COLO668 (cell line): ENCODE measurements around the gene LDB1.

Source experiments
- DNase-seq: peaks from one replicate; lab custom pipeline; 2025; ENCODE audit not compliant: unreplicated experiment; lab: John Stamatoyannopoulos, UW

LDB1 gene

GRCh38 chr10:102120142-102120990 is at the start of gene LDB1:
LDB1 (minus strand) TSS chr10:102120368; CDS start chr10:102120110, 258 bp downstream.
- peak; percentile 78 for DNase-seq

DNA sequence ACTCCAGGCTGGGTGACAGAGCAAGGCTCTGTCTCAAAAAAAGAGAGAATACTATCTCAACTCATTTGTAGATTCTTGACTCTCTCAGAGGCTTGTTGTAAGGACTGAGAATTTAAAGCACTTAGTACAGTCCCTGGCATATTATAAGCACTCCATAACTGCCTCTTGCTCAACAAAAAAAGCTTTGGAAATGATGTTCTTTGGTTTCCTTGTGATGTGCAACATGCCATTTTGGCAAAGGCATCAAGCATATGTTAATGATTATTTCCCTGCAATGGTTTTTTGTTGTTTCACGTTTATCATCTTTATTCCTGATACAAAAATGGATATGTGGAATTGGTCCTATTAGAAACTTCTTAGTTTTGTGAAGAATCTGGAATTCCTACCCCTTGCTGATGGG is 47.7 kb upstream of the LDB1 start:
- no peak for DNase-seq

GRCh38 chr10:102163342-102163989 is 43.3 kb upstream of the LDB1 start:
- no peak for DNase-seq

DNA sequence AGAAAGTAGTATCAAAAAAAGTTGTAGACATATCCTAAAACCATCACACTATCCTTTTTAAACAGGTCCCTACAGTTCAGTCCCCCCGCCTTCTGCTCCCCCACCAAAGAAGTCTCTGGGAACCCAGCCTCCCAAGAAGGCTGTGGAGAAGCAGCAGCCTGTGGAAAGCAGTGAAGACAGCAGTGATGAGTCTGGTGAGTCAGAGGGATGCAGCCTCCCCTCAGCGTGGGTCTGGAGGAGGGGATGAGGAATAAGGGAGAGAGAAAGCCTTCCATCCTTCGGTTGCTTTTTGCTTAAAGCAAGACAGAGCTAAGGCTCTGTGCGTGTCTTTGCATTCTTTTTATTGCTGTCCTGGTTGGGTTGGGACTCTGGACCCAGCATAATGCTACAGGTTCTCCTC is 39.7 kb upstream of the LDB1 start:
- no peak for DNase-seq

GRCh38 chr10:102159051-102159597 is 39.0 kb upstream of the LDB1 start:
- DNase-seq: no peak

DNA sequence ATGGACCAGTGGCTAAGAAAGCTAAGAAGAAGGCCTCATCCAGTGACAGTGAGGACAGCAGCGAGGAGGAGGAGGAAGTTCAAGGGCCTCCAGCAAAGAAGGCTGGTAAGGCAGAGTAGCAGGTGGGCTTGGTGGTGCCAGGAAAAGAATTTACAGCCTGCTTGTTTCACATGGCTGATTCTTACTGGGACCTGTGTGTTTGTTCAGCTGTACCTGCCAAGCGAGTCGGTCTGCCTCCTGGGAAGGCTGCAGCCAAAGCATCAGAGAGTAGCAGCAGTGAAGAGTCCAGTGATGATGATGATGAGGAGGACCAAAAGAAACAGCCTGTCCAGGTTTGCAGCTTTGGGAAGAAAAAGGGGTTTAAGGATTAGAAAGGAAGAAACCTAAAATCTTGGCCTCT is 37.1 kb upstream of the LDB1 start:
- DNase-seq: peak; percentile 56

GRCh38 chr10:102154466-102155116 is 34.4 kb upstream of the LDB1 start:
- DNase-seq: peak; percentile 9

DNA sequence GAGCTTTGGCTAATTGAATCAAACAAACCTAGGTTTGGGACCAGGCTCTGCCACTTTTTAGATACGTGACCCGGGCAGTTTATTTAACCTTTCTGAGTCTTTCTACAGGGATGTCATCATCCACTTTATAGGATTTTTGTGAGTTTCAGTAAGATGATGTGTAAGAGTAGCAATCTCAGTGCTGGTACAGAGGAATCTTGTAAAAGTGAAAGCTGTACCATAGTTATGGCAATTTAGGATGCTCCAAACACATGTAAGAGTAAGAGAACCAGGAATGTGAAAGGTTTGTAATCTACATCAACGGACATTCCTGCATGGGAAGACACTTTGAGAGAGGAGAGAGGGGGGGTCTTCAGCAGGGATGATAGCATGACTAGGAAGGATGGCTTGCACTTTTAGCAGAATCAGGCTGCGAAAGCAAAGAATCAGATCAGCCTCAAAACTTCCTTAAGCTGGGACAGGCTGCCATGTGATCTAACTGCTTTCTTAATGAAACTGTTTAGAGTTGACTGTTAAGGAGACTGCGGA is 33.0 kb upstream of the LDB1 start:
- no peak for DNase-seq

GRCh38 chr10:102152545-102152890 is 32.4 kb upstream of the LDB1 start:
- peak; percentile 31 for DNase-seq

DNA sequence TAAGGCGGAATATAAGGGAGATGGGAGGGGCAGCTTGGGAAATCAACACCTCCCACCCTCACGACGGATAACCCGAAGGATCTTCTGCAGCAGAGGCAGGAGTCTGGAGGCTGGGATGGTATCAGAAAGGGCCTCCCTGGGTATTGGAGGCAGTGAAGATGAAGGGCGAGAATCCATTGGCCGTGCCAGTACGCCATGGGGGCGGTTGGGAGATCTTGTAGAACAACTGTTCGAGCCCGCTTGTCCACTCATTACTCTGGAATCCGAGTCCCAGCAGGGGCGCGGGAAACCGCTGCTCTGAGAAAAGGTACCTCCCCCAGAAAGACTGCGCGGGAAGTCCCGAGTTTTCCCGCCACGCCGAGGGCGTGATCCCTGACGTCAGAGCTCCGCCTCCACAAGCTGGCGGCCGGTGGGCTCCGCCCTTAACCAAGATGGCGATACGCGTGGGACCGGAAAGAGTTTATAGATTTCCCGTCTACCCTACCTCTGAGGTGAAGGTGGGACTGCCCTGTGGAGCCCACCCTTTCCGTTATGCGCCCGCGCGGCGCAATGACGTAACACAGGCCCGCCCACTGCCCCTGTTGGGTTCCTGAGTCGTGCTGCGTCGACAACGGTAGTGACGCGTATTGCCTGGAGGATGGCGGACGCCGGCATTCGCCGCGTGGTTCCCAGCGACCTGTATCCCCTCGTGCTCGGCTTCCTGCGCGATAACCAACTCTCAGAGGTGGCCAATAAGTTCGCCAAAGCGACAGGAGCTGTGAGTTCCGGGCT is 31.8 kb upstream of the LDB1 start, which contains the start of gene NOLC1:
Gene NOLC1 (plus strand): TSS at position 616 of the 771 bp plus-strand sequence. CDS start 22 bp downstream, at position 638.
- DNase-seq: peak; percentile 94

DNA sequence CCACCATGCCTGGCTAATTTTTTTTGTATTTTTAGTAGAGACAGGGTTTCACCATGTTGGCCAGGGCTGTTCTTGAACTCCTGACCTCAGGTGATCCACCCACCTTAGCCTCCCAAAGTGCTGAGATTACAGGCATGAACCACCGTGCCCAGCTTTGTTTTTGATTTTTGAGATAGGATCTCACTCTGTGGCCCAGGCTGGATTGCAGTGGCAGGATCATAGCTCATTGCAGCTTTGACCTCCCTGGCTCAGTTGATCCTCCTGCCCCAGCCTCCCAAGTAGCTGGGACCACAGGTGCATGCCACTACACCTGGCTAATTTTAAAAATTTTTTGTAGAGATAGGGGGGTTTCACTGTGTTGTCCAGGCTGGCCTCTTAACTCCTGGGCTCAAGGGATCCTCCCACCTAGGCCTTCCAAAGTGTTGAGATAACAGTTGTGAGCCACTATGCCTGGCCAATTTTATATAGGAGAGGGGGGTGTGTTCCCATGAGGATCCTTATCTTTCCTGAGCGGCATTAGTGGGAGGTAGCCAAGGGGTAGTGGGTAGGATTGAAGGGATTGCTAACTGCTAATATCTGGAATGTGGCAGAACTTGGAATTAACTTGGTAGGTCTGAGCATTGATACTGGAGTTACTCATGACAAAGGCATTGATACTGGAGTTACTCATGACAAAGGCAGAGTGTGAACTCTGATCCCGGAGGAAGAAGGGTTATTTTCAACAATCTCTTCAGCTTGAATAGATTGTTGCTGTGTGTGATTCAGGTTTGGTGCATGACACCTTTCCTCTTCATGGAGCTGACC is 31.0 kb upstream of the LDB1 start:
- no peak for DNase-seq

- no peak for DNase-seq
These were observed 28.1 kb upstream of the LDB1 start for GRCh38 chr10:102148275-102148674.

GRCh38 chr10:102147561-102147960 is 27.4 kb upstream of the LDB1 start:
- DNase-seq: no peak

DNA sequence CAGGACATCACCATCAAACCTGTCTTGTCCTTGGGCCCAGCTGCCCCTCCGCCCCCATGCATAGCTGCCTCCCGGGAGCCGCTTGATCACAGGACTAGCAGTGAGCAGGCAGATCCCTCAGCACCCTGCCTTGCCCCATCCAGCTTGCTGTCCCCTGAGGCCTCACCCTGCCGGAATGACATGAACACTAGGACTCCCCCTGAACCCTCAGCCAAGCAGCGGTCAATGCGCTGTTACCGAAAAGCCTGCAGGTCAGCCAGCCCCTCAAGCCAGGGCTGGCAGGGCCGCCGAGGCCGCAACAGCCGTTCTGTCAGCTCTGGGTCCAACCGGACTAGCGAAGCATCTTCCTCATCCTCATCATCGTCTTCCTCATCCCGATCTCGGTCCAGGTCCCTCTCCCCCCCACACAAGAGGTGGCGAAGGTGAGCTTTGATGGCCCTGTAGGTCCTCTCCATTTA is 26.8 kb upstream of the LDB1 start:
- DNase-seq: no peak

GRCh38 chr10:102141583-102142107 is 21.5 kb upstream of the LDB1 start:
- DNase-seq: no peak

DNA sequence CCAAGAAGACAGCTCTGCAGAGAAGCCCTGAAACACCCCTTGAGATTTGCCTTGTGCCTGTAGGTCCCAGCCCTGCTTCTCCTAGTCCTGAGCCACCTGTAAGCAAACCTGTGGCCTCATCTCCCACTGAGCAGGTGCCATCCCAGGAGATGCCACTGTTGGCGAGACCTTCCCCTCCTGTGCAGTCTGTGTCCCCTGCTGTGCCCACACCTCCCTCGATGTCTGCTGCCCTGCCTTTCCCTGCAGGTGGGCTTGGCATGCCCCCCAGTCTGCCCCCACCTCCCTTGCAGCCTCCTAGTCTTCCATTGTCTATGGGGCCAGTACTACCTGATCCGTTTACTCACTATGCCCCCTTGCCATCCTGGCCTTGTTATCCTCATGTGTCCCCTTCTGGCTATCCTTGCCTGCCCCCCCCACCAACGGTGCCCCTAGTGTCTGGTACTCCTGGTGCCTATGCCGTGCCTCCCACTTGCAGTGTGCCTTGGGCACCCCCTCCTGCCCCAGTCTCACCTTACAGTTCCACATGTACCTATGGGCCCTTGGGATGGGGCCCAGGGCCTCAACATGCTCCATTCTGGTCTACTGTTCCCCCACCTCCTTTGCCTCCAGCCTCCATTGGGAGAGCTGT is 20.9 kb upstream of the LDB1 start:
- no peak for DNase-seq

GRCh38 chr10:102140218-102140617 is 20.1 kb upstream of the LDB1 start:
- no peak for DNase-seq

GRCh38 chr10:102139281-102140110 is 19.3 kb upstream of the LDB1 start:
- DNase-seq: no peak
